GM18520 (cell line): ENCODE results near the gene TMEM158.

ENCODE experiments used
- ATAC-seq: cut with Tn5 transposase; IDR thresholded peaks from one replicate; pipeline ENCODE4 v1.9.1; 2021; ENCODE audit not compliant: unreplicated experiment

Gene TMEM158

GRCh38 chr3:45205126-45205525 lies 21.0 kb downstream of the TMEM158 start:
- no peak for ATAC-seq

DNA sequence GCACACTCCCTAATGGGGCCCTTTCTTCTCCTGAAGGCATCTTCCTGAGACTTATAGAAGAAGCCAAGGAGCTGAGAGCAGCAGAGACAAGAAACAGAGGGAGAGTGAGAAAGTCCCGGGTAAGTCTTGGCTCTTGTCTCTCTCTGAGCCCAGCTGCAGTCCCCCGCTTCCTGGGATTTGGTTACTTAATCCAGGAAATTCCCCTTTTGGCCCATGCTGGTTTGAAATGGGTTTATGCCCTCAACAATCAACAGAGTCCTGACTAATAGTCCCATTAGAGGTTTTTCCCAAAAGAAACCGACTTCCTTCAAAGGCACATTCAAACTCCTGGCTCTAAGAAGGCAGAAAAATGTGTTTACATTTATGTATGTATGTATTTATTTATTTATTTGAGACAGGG lies 22.0 kb downstream of the TMEM158 start:
- no peak for ATAC-seq

DNA sequence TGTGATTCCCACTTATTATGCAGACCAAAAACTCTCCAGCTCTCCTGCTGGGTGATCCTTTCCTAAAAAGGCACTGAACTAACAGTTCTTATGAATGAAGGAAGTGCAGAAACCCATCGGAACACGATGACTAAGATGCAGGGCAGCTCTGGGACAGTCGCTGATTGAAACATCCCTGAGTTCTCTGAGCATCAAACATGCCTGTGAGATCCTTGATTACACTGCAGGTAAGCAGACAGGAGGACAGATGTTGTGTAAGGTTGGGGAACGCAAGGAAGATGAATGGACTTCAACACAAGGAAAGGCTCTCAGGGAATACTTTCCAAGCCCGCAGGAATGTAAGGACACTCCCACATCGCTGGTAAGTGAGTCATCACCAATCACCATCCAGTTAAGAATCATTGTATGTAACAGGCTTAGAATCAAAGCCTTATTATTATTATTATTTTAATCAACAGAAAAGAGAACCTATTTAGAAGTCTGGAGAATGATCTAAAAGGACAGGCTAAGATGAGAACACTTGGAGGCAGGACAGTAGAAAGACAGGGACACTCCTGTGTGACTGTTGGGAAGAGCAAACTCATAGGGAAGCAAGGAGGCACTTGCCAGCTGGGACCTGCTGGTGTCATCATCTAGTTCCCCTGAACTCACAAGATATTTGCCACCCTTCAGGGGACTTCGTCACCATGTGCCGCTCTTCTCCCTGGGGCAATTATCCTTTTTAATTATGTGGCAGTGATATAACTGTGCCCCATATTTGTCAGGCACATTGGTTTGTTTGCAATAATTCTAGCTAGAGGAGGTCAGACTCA lies 26.0 kb downstream of the TMEM158 start:
- no peak for ATAC-seq

DNA sequence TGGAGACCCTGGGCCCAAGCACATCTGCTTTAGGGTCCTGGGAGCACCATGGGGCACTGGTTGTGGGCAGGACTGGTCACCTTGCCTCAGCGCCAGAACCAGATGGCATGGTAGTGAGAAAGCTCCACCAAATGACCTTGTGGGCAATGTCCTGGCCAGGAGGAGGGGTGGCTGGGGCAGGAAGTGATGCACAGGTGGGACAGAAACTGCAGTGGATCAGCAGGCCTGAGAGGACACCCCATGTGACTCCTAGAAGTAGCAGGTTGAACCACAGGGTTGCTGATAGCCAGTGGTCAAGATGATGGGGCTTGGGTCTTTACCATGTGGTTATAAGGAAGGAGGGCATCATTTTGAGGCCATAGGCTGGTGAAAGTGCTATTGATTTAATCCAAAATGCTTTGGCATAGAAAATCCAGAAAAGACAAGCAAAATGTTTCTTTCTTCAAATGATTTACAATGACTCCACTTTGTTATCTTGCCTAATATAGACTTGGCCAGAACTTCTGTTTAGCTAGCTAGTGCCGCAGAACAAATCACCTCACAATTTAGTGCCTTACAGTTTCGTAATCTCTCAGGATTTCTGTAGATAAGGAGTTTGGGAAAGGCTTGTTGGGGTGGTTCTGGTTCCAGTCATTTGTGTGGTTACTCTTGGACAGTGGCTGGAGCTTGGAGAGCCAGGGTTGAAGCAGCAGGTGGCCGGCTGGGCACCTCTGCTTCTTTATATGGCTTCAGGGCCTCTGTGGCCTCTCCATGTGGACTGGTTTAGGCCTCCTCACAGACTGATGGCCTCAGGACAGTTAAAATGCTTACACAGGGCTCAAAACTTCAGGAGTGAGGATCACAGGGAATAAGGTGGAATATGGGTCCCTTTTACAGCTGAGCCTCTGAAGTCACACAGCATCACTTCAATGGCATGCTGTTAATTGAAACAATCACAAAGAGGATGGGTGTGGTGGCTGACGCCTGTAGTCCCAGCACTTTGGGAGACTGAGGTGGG lies 27.5 kb downstream of the TMEM158 start:
- ATAC-seq, result no peak

DNA sequence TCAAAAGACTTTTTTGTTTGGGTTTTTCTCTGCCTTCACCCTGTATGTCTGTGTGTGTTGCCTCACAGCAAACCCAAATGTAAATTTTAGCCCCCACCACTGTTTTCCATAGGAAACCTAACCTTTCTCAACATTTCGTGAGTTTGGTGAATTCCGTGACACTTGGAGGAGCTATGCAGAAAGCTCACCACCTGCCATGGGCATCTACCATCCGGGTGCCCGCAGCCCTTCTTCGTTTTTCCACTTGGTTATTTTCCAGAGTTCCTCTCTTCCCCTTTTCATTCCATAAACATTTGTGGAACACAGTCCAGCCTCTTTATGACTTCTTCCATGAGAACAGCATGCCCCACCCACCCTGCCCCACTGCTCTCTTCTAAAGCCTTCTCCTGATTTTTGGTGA lies 31.3 kb downstream of the TMEM158 start:
- no peak for ATAC-seq

DNA sequence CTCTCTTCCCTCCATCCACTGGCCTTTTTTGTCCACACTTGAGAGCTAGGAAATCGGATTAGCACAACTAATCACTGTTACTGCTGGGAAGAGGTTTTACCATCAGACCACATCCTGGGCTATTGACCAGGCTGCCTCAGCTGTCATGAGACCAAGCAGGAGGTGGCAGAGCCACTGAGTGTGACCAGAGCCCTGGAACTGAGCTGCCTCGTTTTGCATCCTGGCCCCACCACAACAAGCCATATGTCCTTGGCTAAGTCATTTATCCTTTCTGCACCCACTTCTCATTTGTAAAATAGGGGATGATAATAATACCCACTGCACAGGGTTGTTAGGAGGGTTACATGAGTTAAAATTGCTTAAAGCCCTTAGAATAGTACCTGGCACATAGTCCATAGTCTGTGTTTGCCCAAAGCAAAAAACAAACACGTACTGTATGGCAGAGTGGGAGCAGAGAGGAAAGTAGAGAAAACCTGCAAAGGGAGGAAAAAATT lies 34.1 kb downstream of the TMEM158 start:
- no peak for ATAC-seq

GRCh38 chr3:45191424-45191823 lies 34.7 kb downstream of the TMEM158 start:
- no peak for ATAC-seq

DNA sequence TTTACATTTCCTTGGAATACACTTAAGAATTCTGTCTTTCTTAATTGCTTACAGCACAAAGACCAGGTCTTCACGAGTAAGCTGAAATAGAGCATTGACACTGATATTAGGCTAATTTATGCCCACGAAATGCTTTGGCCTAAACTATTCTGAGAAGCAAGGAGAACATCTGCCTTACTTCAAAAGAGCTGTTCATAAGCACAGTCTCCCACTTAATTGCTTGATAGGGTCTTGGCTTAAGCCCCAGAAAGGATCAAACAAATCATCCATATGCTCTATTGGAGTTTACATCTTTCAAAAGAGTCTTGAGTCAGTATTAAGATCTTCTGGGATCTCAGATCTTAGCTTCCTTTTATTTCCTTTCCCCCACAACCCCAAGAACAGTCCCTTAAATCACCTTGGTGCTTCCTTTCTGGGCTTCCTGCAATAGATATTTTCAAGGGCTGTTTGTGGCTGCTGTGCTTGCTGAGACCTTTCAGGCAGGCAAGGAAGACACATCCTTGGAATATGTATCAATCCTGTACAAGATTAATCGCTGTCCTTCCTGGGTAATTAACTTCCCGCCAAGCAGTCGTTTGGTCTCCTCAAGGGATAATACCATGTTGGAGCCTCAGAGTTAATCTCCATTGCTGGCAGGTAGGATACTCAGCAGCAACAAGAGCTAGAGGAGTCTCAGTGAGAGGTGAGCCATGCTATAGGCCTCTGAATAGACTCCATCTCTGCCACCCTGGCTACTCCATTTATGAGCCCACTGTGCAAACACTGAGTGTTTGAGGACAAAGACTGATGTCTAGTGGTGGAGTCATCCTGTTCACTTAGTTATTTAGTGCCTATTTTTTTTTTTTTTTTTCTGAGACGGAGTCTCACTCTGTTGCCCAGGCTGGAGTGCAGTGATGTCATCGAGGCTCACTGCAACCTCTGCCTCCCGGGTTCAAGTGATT lies 37.1 kb downstream of the TMEM158 start:
- ATAC-seq, result no peak

GRCh38 chr3:45187694-45188141 lies 38.4 kb downstream of the TMEM158 start:
- peak; percentile 43 for ATAC-seq

GRCh38 chr3:45186871-45187270 lies 39.2 kb downstream of the TMEM158 start:
- ATAC-seq, result no peak

GRCh38 chr3:45185461-45185860 lies 40.6 kb downstream of the TMEM158 start:
- ATAC-seq, result no peak

DNA sequence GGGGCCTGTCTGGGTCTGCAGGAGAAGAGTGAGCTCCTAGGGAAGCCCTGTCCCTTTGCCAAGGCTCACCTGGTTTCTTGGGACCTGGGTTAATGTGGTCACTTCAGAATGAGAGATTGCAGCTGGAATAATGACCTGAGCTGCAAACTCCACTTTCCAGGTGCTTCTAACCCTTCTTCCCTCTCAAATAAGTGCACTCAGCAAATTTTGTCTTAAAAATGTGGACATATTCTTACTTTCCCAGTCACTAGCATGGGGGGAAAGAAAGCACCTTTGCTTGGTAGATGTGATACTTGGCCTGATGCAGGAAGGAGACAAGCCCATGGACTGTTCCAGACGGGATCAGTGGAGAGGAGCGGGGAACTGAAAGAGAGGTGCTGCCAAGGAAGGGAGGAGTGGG lies 41.0 kb downstream of the TMEM158 start:
- ATAC-seq, result no peak

GRCh38 chr3:45183872-45184262 lies 42.2 kb downstream of the TMEM158 start:
- no peak for ATAC-seq

GRCh38 chr3:45182915-45183871 lies 42.9 kb downstream of the TMEM158 start:
- no peak for ATAC-seq

DNA sequence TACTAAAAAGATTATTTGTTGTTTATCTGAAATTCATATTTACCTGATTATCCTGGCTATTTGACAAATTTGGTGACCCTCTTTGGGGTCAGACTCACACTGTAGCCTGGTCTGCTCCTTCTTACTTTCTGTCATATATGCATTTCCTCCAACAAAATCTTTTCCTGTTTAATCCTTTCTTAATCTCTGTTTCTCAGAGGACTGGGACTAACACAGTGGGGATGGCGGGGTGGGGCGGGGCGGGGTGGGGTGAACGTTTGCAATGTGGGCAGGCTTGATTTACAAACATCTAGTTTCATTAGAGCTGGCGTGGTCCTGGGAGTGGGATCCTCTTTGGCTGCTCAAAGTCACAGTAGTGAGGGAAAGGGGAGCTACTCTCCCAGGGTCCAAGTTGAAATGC lies 44.6 kb downstream of the TMEM158 start:
- no peak for ATAC-seq

DNA sequence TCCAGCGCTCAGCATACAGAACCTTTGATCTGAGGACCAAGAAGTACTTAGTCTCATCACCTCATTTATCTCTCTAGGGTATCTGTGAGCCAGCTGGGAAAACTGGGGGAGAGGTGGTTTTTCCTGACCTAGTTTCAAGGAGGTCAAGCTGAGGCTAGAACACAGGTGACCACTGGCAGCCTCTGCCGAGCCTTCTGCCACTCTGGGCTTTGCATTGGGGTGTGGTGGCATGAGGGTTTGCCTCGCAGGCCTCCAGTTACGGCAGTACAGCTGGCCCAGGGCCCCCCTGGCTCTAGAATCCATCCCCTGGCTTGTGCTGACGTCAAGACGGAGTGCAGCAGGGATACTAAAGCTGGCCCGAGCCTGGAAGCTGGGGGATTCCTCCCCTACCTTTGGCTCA lies 45.2 kb downstream of the TMEM158 start:
- ATAC-seq, result no peak

DNA sequence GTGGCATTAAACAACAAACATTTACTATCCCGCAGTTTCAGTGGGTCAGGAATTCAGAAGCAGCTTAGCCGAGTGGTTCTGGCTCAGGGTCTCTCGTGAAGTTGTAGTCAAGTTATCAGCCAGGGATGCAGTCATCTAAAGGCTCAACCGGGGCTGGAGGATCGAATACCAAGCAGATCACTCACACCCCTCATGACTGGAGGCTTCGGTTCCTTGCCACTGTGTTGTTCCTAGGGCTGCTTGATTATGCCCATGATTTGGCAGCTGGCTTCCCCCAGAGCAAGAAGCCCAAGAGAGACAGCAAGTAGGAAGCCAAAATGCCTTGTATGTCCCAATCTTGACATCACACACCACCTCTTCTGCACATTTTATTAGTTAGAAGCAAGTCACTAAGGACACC lies 46.0 kb downstream of the TMEM158 start:
- ATAC-seq, result no peak

DNA sequence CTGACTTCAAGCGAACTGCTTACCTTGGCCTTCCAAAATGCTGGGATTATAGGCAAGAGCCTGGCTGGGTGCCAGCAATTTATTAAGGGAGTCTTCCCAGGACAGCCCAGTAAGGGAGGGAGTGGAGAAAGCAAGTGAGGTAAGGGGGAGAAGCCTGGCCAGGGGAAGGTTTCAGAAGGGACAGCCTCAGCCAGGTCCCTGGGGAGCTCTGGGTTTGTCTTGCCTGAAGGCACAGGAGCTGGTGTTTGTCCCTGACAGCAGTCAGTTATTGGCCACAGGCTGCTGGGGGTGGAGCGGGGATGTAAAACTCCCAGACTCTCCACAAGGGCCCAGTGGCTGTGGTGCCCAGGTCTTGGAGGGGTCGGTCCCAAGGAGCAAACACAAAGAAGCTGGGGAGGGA lies 46.9 kb downstream of the TMEM158 start:
- ATAC-seq, result no peak
